ENCODE results near the gene ATP6V0A1.
"Not testable (repeated sequence)": the region's sequence is repeated elsewhere in the genome, so short reads cannot be mapped to it uniquely, and the experiment has no call there.

The ATP6V0A1 gene

DNA sequence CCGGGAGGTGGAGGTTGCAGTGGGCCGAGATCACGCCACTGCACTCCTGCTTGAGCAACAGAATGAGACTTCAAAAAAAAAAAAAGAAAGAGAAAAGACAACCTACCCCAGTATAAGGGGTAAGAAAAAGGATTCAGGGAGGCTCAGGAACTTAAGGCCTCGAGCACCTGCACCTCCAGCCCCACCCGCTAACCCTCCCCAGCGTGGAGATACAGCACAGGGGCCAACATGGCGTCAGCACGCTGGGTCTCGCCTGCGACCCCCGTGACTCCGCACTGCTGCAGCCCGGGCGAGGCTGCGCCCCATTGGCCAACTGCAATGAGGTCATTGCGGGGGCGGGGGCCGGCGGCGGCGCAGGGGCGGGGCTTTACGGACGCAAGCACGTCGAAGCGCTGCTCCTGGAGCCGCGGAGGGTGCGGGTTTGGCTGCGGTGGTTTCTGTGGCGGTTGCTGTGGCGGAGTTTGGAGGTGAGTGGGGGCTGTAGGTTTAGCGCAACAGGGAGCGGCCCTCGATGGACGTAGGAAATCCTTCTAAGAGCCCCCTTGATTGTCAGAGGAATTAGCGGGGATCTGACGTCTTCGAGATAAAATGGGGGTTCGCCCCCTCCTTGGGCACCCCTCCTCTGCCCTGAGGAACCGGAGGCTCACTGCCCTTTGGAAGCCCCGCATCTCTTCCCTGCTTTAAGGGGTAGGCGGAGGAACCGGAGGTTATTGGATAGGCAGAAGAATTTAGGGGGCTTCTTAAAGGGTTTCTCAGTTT, at the start of gene ATP6V0A1:
ATP6V0A1 (plus strand) TSS at position 382 of the 759 bp plus-strand sequence. CDS start 2,017 bp downstream, outside the sequence.
- DNase-seq, result peak; percentile 96

- no peak for DNase-seq
Measured at GRCh38 chr17:42409523-42410318, 49.0 kb upstream of the ATP6V0A1 start.

DNA sequence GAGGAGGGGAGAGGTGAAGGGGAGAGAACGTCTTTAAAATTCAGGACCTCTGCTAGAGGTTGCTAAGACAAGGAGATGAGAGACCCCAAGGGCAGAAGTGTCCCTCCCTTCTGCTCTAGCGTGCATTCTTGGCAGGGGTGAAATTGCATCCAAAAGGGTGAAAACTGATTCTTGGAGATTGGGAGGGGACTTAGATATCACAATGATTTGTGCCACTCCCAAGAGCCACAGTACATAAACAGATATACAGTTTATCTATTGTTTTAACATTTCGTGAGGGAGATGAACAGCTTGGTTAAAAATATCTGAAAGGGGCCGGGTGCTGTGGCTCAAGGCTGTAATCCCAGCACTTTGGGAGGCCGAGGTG, 48.4 kb upstream of the ATP6V0A1 start:
- DNase-seq, result no peak

- no peak for DNase-seq
Measured at GRCh38 chr17:42411361-42411760, 47.3 kb upstream of the ATP6V0A1 start.

GRCh38 chr17:42411905-42412679, 46.6 kb upstream of the ATP6V0A1 start:
- no peak for DNase-seq

DNA sequence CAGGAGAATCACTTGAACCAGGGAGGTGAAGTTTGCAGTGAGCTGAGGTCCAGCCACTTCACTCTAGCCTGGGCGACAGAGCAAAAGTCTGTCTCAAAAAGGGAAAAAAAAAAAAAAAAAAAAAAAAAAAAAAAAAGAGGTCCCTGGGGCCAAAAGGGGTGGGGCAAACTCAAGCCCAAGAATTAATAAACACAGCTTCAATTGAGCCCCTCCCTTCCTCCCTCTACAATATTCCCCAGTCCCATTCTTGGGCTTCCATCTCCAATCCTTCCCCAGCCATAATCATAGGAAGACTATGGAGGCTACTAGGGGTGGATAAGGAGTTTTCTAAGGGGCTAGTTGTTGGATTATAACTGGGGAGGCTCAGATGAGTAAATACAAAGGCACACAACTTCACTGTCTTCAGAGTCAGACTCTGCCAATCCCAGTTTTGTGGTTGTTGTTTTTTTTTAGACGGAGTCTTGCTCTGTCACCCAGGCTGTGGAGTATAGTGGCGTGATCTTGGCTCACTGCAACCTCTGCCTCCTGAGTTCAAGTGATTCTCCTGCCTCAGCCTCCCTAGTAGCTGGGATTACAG, 45.1 kb upstream of the ATP6V0A1 start:
- DNase-seq, result no peak

- peak; percentile 61 for DNase-seq
Measured at GRCh38 chr17:42414704-42415409, 43.8 kb upstream of the ATP6V0A1 start.

DNA sequence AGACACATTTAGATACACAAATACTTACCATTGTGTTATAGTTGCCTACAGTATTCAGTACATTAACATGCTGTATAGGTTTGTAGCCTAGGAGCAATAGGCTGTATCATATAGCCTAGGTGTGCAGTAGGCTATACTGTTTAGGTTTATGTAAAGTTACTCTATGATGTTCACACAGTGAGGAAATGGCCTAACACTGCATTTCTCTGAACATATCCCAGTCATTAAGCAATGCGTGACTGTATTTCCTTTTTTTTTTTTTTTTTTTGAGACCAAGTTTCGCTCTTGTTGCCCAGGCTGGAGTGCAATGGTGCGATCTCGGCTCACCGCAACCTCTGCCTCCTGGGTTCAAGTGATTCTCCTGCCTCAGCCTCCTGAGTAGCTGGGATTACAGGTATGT, 40.7 kb upstream of the ATP6V0A1 start:
- DNase-seq, result not testable (repeated sequence)

DNA sequence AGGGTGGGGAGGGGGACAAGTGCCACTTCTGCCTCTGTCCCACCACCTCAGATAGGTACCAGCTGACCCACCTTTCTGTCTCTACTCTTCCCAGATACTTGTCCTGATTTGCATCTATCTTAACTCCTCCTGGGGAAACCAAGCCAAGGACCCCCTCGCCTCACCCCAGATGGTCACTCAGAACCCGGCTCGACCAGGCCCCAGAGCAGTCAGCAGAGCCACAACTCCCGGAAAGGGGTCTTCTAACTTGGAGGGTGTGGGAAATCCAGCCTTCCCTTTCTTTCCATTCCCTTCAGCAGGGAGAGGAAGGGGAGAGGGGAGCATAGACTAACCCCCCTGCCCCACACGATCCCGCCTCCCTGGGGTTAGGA, 37.6 kb upstream of the ATP6V0A1 start:
- no peak for DNase-seq

DNA sequence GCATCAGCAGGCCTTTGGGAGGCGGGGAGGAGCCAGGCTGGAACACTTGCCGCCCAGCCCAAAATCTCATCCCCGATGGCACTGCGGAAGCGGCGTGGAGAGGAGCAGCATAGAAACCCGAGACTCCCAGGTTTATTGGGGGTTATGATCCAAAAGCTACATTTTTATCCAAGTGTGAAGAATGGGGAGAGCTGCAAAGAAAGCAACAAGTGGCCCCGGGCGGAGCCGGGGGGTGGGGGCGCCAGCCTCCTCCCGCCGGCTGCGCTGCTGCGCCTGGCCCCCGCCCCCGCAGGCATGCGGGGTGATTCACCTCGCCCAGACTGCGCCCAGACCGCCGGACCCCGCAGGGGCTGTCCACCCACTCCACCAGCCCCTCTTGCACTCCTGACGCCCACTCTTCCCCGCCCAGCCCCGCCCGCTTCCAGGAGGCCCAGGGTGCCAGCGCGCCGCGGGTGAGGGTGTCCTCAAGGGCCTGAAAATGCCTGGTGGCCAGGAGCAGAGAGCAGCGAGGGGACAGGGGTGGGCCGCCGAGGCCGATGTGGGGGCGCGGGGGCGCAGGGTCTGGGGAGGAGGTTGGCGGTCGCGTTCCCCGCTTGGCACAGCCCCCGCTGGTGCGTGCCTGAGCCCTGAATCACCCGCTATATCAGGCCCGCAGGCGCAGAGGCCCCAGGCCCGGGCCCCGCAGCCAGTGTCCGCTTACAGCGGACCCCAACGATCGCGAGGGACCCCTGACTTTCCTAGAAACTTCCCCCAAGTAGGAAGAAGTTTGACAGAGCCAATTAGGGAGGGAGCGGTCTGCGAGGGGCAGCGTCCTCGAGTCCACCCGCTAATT, 37.0 kb upstream of the ATP6V0A1 start:
- DNase-seq, result no peak

DNA sequence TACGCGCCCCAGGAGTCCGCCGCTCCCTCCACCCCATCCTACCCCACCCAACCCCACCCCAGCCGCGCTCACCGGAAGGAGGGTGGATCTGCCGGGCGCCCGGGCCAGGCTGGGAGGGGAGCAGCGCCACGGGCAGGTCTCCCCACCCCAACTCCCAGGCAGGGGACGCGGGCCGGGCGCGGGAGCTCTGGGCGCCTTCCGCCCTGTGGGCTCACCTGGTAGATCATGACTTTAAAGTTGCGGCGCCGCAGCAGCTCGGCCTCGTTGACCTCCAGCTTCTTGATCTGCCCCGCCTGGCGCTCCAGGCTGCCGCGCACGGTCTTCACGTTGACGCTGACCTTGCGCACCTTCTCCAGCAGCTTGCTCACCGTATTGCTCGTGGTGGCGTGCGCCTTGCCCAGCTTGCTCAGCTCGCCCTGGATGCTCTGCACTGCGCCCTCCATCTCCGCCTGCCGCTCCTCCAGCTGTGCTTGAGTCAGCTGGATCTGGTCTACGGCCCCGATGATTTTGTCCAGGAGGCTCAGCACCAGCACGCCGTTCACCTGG, 36.2 kb upstream of the ATP6V0A1 start:
- peak; percentile 53 for DNase-seq

DNA sequence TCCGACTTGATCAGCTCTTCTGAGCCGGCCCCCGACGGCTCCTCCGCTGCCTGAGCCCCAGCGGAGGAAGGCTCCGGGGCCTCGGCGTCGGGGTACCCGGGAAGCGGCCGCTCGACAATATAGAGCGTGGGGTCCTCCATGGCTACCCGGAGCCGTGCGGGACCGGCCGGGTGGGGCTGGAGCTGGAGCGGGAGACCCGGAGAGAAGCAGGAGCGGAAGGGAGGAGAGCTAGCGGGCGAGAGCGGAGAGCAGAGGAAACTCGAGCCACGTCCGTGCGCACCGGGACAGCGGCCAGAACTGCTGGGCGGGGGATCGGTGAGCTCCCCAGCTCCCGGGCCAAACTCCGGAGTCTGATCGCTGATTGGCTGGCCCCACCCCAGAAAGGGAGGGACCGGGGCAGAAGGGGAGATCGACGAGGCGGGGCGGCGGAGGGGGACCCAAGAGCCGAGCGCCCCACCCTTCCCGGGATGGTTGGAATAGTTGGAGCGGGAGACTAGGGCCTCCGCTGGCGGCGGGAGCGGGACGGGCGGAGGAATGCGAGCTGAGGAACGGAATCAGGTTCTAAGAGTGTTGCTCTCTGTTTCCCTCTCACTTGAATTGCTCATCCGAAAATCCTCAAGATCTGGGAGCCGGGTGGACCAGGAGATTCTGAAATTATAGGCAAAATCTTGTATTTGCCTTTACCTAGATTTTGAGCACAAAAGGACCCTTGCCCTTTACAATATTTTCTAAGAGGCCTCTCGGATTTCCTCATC, 35.5 kb upstream of the ATP6V0A1 start, which contains the start of gene CAVIN1:
CAVIN1 (minus strand) TSS at position 299 of the 755 bp plus-strand sequence; CDS start at position 140, 159 bp downstream.
- peak; percentile 66 for DNase-seq

- DNase-seq, result no peak
Measured at GRCh38 chr17:42423766-42424165, 34.9 kb upstream of the ATP6V0A1 start.

DNA sequence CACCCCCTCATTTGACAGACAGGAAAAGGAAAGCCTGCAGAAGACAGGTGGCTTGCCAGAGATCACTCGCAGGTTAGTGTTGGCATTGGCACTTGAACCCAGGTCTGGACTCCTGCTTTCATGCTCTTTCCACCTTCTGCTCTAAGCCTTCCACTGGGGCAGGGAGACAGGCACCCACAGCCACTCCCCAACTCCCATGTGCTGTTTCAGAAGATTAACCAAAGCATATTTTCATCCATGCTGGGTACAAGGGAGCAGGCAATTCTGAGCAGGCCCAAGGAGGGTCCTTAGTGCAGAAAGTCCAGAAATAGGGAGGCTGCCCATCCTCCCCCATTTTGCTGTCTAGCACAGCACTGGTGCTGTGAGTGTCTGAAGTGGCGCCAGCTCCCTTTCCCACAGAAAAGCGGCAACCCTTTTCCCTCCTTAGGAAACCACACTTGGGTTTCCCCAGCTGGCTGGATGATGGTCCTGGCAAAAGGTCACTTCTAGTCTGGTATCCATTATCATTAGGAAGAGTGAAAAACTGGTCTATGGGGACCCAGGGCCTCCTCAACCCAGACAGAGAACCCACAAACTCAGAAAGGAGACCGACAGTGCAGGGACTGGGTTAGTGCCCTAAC, 33.6 kb upstream of the ATP6V0A1 start:
- no peak for DNase-seq

- peak; percentile 44 for DNase-seq
Measured at GRCh38 chr17:42428141-42428944, 30.3 kb upstream of the ATP6V0A1 start.

DNA sequence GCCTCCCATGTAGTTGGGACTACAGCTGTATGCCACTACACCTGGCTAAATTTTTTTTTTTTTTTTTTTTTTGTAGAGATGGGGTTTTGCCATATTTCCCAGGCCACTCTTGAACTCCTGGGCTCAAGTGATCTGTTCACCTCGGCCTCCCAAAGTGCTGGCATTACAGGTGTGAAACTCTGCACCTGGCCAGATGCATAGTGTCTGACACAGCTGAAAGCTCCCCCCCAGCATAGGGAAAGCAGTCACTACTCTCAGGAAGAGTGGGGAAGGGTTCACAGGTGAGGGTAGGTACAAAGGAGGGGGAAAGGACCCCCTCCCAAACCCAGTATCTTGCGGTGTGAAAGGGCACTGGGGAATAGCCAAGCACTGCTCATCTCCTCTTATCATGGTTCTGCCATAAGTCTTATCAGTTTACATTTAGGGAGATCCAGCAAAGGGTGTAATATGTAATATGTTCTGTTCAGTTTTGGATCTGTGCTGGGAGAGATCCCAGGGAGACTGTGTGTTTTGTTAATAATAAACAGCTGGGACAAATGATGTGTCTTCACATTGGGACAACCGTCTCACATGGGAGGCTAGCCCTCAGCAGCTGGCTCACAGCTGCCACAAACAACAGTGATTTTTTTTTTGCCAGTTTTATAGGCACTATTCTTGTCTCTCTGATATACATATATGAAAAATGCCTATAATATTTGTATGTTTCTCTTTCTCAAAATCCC, 28.8 kb upstream of the ATP6V0A1 start:
- no peak for DNase-seq

DNA sequence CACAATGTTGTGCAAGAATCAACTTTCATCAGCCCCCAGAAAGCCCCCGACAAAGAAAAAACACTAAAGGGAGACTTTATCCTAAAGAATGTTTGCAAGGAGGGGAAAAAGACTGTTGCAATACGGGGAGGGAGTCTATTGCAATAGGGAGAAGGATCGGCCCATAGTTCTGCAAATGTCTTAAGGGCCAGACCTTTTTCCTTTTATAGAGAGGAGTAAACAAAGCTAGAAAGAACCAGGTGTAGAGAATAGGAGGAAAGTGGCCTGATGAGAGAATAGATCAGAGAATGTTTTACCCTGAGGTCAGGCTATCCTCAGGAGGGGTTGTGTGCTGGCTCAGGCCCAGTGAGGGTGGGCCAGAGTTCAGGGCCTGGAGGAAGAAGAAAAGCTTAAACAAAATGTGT, 26.9 kb upstream of the ATP6V0A1 start:
- DNase-seq, result no peak

GRCh38 chr17:42436391-42436790, 22.3 kb upstream of the ATP6V0A1 start:
- no peak for DNase-seq
